HG03025 (cell line): ENCODE data around the gene APMAP.

Source experiments
- ATAC-seq: cut with Tn5 transposase; IDR thresholded peaks from one replicate; pipeline ENCODE4 v1.9.1; 2021; ENCODE audit warnings: mild to moderate bottlenecking, moderate library complexity; ENCODE audit not compliant: unreplicated experiment, low FRiP score

Gene APMAP

DNA sequence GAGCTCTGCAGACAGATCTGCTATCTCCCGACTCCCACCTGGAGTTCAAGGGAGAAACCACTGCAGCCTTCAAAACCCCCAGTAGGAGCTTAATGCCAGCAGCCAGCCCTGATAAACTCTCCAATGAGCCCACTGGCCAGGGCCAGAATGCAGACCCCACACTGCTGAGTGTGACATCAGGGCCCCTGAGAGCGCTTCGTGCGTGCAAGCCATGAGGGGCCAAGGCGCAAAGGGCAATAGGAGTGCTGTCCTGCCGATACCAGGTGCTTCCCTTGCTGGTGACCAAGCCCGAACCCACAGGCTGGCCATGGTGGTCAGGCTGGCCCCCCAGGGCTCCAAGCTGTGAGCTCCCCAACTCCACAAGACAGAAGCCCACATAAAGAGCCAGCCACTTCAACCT lies 76.7 kb downstream of the APMAP start:
- ATAC-seq: no peak

DNA sequence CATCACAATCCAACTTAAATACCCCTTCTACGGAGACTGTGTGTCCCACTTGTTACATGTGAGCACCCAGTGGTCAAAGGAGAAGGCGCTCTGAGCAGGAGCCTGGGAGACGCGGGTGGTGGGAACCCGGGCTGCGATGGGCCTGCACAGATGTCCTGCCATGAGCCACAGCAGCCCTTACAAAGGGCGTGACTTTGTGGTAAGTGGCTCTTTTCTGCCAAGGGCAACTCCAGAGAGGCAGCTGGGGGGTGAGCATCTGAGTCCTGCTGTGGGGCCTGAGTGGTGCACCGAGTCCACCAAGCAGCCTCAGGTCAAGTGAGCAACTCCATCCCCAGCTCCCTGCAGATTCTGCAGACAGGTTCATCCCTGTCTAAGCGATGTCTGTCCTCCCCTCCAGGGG lies 77.1 kb downstream of the APMAP start:
- ATAC-seq: no peak

DNA sequence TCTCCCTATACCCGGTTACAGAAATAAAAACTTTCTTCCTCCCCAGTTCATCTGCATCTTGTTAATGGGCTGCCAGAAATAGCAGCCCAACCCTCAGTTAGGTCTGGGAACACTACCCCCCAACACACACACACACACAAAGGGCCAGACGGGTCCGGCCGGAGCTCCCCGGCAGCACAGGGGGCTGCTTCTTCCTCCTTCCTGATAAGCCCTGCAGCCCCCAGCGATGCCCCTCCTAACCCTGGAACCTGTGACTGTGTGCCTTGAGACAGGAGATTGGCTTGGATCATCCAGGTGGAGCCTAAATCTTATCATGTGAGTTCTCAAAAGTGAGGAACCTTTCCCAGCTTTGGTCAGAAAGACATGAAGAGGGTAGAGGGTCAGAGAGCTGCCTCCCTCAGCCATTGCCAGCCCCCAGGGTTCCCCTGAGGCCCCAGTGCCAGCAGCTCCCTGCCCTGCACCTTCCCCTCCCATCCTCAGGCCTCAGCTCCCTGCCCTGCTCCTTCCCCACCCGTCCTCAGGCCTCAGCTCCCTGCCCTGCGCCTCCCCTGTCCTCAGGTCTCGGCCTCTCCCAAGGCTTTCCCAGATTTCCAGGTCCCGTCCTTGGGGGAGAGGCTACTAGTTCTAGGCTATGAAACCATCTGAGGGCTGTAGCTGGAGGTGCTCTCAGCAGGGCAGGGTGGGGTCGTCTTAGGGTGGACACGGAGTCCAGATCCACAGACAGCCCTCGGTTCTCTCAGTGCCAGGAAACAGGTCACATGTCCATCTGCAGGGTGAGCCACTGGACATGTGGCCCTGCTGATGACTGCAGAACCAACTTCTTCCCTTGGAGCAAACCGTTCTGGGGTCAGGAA lies 77.9 kb downstream of the APMAP start:
- ATAC-seq: no peak

- no peak for ATAC-seq
These were observed 79.4 kb downstream of the APMAP start for GRCh38 chr20:24913076-24913628.
